Thyroid gland (tissue), 4 donors: Measurements from ENCODE around the gene HDGFL2. TPM values are rescaled to one million over a fixed set of nuclear protein-coding genes. Genes with fewer than 3 reads are reported as not detected.
A peak's percentile ranks its signal among the peaks of the same experiment; 100 is the strongest.

Experiments
- DNase-seq, 2 donors: peaks; one replicate each; pipeline ENCODE4 v3.0.0-alpha.2; 2019
- H3K27ac ChIP-seq, 3 donors: fragments of 200-600 bp; sonication (generic); 1 replicate in 2 of 3; 2 replicates in 1 of 3; pipeline ENCODE4 v1.5.1; 2016 to 2019; ENCODE audit warnings: mild to moderate bottlenecking in 1 of 3, moderate library complexity in 1 of 3
- H3K27me3 ChIP-seq: fragments of 200-600 bp; sonication (generic); one replicate; pipeline ENCODE4 v1.5.1; 2019
- H3K36me3 ChIP-seq, 2 donors: fragments of 200-600 bp; sonication (generic); one replicate each; pipeline ENCODE4 v1.5.1; 2016 to 2019
- H3K4me1 ChIP-seq, 2 donors: fragments of 200-600 bp; sonication (generic); one replicate each; pipeline ENCODE4 v1.5.1; 2017 to 2019
- H3K4me3 ChIP-seq, 3 donors: fragments of 200-600 bp; sonication (generic); replicated peaks in 1 of 3; 1 replicate in 2 of 3; 2 replicates in 1 of 3; pipeline ENCODE4 v1.5.1; 2016; ENCODE audit warnings: mild to moderate bottlenecking in 1 of 3
- H3K9me3 ChIP-seq: fragments of 200-600 bp; sonication (generic); one replicate; pipeline ENCODE4 v1.5.1; 2017
- POLR2A ChIP-seq, 2 donors: fragments of 450-650 bp; IDR thresholded peaks; one replicate each; pipeline ENCODE4 v1.6.1; 2017; ENCODE audit warnings: antibody characterized with exemption in 2 of 2, mild to moderate bottlenecking in 2 of 2, moderate library complexity in 1 of 2
- WGBS, 2 donors: methylation state at CpG; one replicate each; pipeline ENCODE4 v1.1.5; 2017; 5-methylcytosine and 5-hydroxymethylcytosine counted together
- intact Hi-C: fragments of 100-400 bp; cut with DNase I; formaldehyde crosslinking; loops from one replicate; pipeline ENCODE4 v1.15.1; 2023
- total RNA-seq, 4 donors: library from RNA; depleted of rRNA; stranded (reverse); fragments of >200 nt; gene quantifications; one replicate each; pipeline ENCODE4 v1.2.3, GENCODE V29; 2016
- TF ChIP-seq, protein P1 (sequence below), 6 experiments: fragments of 200-600 bp in 3 of 6; fragments of 450-650 bp in 3 of 6; sonication (generic) in 3 of 6; IDR thresholded peaks; one replicate each; pipeline ENCODE4 v1.5.1; 2016 to 2019; ENCODE audit warnings: antibody characterized with exemption in 6 of 6, mild to moderate bottlenecking in 2 of 6, inconsistent platforms in 1 of 6, moderate library complexity in 1 of 6

Gene HDGFL2
- total RNA-seq, 4 donors from 2014 or later, result 26.5 to 42.3 (median 28.4) TPM

- Histone ChIP-seq H3K4me3 (peak overlapping the region; percentile 13 to 60 (median 50)), H3K27ac (peak overlapping the region; percentile 75 to 84 (median 81)), H3K9me3 (no peaks in the 10 kb centered on the region), H3K36me3 (peaks cover 17 to 24% of the 10 kb centered on the region in 2 donors), H3K4me1 (peaks cover 27 to 32% of the 10 kb centered on the region in 2 donors), H3K27me3 (no peaks in the 10 kb centered on the region)
- 1 to 9% methylated on average over 9 of the region's 9 CpGs for WGBS, 2 donors
- peak; percentile 47 to 55 for DNase-seq
- no peak for TF ChIP-seq POLR2A (IDR thresholded peaks at IDR 0.05)
- TF ChIP-seq, protein P1, sequence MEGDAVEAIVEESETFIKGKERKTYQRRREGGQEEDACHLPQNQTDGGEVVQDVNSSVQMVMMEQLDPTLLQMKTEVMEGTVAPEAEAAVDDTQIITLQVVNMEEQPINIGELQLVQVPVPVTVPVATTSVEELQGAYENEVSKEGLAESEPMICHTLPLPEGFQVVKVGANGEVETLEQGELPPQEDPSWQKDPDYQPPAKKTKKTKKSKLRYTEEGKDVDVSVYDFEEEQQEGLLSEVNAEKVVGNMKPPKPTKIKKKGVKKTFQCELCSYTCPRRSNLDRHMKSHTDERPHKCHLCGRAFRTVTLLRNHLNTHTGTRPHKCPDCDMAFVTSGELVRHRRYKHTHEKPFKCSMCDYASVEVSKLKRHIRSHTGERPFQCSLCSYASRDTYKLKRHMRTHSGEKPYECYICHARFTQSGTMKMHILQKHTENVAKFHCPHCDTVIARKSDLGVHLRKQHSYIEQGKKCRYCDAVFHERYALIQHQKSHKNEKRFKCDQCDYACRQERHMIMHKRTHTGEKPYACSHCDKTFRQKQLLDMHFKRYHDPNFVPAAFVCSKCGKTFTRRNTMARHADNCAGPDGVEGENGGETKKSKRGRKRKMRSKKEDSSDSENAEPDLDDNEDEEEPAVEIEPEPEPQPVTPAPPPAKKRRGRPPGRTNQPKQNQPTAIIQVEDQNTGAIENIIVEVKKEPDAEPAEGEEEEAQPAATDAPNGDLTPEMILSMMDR (IDR thresholded peaks at IDR 0.05), result no peak
- intact Hi-C loops, result no loop called here
These were observed 15.6 kb upstream of the HDGFL2 start for GRCh38 chr19:4456476-4456842.

DNA sequence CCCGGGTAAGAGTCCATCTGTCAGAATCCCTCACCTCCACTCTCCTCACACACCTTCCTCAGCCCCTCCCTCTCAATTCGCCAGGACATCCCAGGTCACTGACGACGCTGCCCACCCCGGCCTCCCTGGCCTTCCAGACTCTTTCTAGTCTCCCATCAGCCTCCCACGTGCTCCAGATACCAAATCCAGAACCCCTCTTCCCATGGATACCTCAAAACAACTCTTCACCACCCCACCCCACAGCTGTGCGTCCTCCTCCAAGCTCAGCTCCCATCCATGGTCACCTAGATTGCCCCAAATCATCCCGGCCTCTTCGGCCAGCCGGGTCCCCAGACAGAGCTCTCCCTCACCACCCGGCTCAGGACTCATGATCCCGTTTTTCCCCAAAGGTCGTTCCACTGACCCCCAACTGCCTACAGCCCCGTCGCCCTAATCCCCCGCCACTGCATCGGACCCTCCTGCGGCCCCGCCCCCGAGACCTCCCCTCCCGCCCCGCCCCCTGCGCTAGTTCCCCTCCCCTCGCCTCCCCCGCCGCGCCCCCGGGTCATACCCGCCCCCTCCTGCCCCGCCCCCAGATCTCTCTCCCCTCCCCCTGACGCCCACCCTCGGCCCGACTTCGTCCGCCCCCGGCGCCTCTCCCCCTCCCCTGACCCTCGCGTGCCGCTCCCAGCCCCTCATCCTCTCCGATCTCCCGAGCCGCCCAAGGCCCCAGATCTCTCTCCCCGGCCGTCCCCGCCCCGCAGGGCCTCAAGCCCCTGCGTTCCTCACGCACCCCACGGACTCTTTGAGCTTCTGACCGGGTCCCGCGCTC is 15.0 kb upstream of the HDGFL2 start:
- no peaks in the 10 kb centered on the region for H3K9me3 ChIP-seq
- no peaks in the 10 kb centered on the region for H3K27me3 ChIP-seq
- TF ChIP-seq, protein P1 (IDR thresholded peaks at IDR 0.05), result no peak
- no peak for TF ChIP-seq POLR2A (IDR thresholded peaks at IDR 0.05)
- H3K4me3 ChIP-seq, result peak overlapping the region; percentile 50 to 60 (median 54)
- 2% methylated on average over 26 to 27 of the region's 53 CpGs for WGBS, 2 donors
- H3K36me3 ChIP-seq, result peaks cover 14 to 18% of the 10 kb centered on the region in 2 donors
- DNase-seq, result peak; percentile 39 to 50
- peak overlapping the region; percentile 81 to 98 (median 87) for H3K27ac ChIP-seq
- intact Hi-C loops, result no loop called here
- H3K4me1 ChIP-seq, result peaks cover 27 to 32% of the 10 kb centered on the region in 2 donors

GRCh38 chr19:4457654-4458395 is 14.3 kb upstream of the HDGFL2 start, which contains the start of gene UBXN6:
TSS of gene UBXN6 (minus strand) at chr19:4457794. CDS start at chr19:4457697, 97 bp downstream.
- peak; percentile 99 for DNase-seq
- intact Hi-C loops, result loop anchor here (2.0 kb wide), 1 partner anchor 15 kb away; the partner anchor contains the start of gene HDGFL2
- H3K36me3 ChIP-seq, result peaks cover 6 to 10% of the 10 kb centered on the region in 2 donors

GRCh38 chr19:4464815-4465581 is 7.1 kb upstream of the HDGFL2 start:
- H3K36me3 ChIP-seq, result no peaks in the 10 kb centered on the region
- WGBS, 2 donors, result 85 to 89% methylated on average over 8 of the region's 8 CpGs
- H3K27ac ChIP-seq, result no peak overlapping the region
- no peak for TF ChIP-seq POLR2A (IDR thresholded peaks at IDR 0.05)
- TF ChIP-seq, protein P1 (IDR thresholded peaks at IDR 0.05), result no peak
- H3K27me3 ChIP-seq, result no peaks in the 10 kb centered on the region
- H3K9me3 ChIP-seq, result no peaks in the 10 kb centered on the region
- no peak overlapping the region for H3K4me3 ChIP-seq
- intact Hi-C loops, result no loop called here
- no peak for DNase-seq
- no peaks in the 10 kb centered on the region for H3K4me1 ChIP-seq

More at GRCh38 chr19:4457654-4458395, 14.3 kb upstream of the HDGFL2 start, which contains the start of gene UBXN6:
- peak in 1 of 2 donors; percentile 48 for TF ChIP-seq POLR2A (IDR thresholded peaks at IDR 0.05)
- TF ChIP-seq, protein P1 (IDR thresholded peaks at IDR 0.05), result peak in 2 of 6 experiments; percentile 21 to 26
- 10 to 11% methylated on average over 51 to 52 of the region's 52 CpGs for WGBS, 2 donors
- no peaks in the 10 kb centered on the region for H3K27me3 ChIP-seq
- H3K4me1 ChIP-seq, result peaks cover 27 to 32% of the 10 kb centered on the region in 2 donors
- H3K27ac ChIP-seq, result peak within 1 kb of the TSS; percentile 81 to 98 (median 87)
- H3K9me3 ChIP-seq, result no peaks in the 10 kb centered on the region
- H3K4me3 ChIP-seq, result peak within 1 kb of the TSS; percentile 50 to 60 (median 54)
